ENCODE results near the gene CLEC4F.
"Not testable (repeated sequence)": the region's sequence is repeated elsewhere in the genome, so short reads cannot be mapped to it uniquely, and the experiment has no call there.

CLEC4F gene

GRCh38 chr2:70806620-70807019 is 13.8 kb downstream of the CLEC4F start:
- TF ChIP-seq CTCF (IDR thresholded peaks at IDR 0.05; ENCODE audit: low read depth, low read length), result no peak
- no peaks in the 10 kb centered on the region; the same call in 1 of the 2 replicates for H3K27me3 ChIP-seq
- no peak overlapping the region for H3K4me3 ChIP-seq (ENCODE audit: low read depth, low read length)
- no peaks in the 10 kb centered on the region for H3K36me3 ChIP-seq
- H3K4me1 ChIP-seq, result no peaks in the 10 kb centered on the region
- H3K9me3 ChIP-seq, result no peaks in the 10 kb centered on the region
- DNase-seq, result no peak

GRCh38 chr2:70806013-70806412 is 14.4 kb downstream of the CLEC4F start:
- H3K9me3 ChIP-seq, result no peaks in the 10 kb centered on the region
- H3K36me3 ChIP-seq, result no peaks in the 10 kb centered on the region
- TF ChIP-seq CTCF (IDR thresholded peaks at IDR 0.05; ENCODE audit: low read depth, low read length), result no peak
- H3K27me3 ChIP-seq, result no peaks in the 10 kb centered on the region; the same call in 1 of the 2 replicates
- DNase-seq, result no peak
- H3K4me3 ChIP-seq (ENCODE audit: low read depth, low read length), result no peak overlapping the region
- no peaks in the 10 kb centered on the region for H3K4me1 ChIP-seq

- Histone ChIP-seq H3K27me3 (no peaks in the 10 kb centered on the region), H3K9me3 (no peaks in the 10 kb centered on the region), H3K4me3 (ENCODE audit: low read depth, low read length) (no peak overlapping the region), H3K36me3 (no peaks in the 10 kb centered on the region), H3K4me1 (no peaks in the 10 kb centered on the region)
- DNase-seq, result no peak
- no peak for TF ChIP-seq CTCF (IDR thresholded peaks at IDR 0.05; ENCODE audit: low read depth, low read length)
Measured at GRCh38 chr2:70801607-70802263, 18.7 kb downstream of the CLEC4F start.

- TF ChIP-seq CTCF (IDR thresholded peaks at IDR 0.05; ENCODE audit: low read depth, low read length), result no peak
- no peak for DNase-seq
Measured at GRCh38 chr2:70799706-70800105, 20.7 kb downstream of the CLEC4F start.

GRCh38 chr2:70797996-70798395 is 22.4 kb downstream of the CLEC4F start:
- not testable (repeated sequence) for H3K27me3 ChIP-seq; H3K36me3 ChIP-seq; H3K4me1 ChIP-seq; H3K4me3 ChIP-seq (ENCODE audit: low read depth, low read length); H3K9me3 ChIP-seq; DNase-seq

More at GRCh38 chr2:70799706-70800105, 20.7 kb downstream of the CLEC4F start:
- Histone ChIP-seq H3K27me3 (no peaks in the 10 kb centered on the region), H3K4me3 (ENCODE audit: low read depth, low read length) (no peak overlapping the region), H3K36me3 (no peaks in the 10 kb centered on the region), H3K9me3 (no peaks in the 10 kb centered on the region), H3K4me1 (no peaks in the 10 kb centered on the region)

GRCh38 chr2:70797506-70797905 is 22.9 kb downstream of the CLEC4F start:
- no peak overlapping the region for H3K4me3 ChIP-seq (ENCODE audit: low read depth, low read length)
- H3K4me1 ChIP-seq, result no peaks in the 10 kb centered on the region
- no peaks in the 10 kb centered on the region; the same call in 1 of the 2 replicates for H3K27me3 ChIP-seq
- no peaks in the 10 kb centered on the region for H3K9me3 ChIP-seq
- no peaks in the 10 kb centered on the region for H3K36me3 ChIP-seq
- TF ChIP-seq CTCF (IDR thresholded peaks at IDR 0.05; ENCODE audit: low read depth, low read length), result no peak
- DNase-seq, result no peak

Data from BE2C (cell line).